Measurements from ENCODE around the gene NR1D1.

The NR1D1 gene

DNA sequence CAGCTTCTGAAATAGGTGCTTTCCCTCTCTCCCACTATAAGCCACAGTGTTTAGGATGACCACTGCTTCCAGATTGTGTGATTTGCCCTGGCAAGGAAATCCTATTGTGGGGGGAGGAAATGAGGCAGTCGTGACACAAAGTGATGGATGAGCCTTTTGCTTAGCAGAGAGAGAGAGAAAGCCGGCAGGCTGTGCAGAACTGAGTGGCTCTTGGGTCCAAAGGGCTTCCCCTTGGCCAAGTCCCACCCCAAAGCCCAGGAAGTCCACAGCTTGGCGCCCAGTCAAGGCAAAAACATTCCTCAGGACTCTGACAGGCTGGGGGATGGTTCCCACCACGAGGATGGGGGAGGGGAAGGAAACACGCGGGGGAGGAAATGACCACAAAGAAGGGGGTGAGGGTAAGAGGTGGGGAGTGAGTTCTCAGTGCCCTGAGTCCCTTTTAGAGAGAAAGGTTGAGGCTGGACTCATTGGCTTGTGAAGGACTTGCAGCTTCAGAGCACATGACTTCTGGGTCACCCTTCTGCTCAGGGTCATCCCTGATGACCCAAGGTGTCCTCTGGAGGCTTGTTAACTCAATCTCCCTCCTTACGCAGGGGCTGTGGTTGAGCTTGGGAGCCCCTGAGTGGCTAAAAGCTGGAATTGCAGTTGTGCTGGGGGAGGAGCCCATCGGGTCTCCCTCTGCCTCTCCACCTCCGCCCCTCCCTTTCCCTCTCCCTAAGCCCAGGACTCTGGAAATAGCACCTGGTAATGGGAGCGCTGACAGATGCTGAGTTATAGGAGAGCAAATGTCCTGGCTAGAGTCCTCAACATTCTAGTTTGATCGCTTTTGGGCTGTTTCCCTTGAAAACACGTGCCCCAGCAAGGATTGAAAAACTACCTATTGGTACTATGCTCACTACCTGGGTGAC is 11.1 kb upstream of the NR1D1 start:
- DNase-seq = peak; percentile 79

DNA sequence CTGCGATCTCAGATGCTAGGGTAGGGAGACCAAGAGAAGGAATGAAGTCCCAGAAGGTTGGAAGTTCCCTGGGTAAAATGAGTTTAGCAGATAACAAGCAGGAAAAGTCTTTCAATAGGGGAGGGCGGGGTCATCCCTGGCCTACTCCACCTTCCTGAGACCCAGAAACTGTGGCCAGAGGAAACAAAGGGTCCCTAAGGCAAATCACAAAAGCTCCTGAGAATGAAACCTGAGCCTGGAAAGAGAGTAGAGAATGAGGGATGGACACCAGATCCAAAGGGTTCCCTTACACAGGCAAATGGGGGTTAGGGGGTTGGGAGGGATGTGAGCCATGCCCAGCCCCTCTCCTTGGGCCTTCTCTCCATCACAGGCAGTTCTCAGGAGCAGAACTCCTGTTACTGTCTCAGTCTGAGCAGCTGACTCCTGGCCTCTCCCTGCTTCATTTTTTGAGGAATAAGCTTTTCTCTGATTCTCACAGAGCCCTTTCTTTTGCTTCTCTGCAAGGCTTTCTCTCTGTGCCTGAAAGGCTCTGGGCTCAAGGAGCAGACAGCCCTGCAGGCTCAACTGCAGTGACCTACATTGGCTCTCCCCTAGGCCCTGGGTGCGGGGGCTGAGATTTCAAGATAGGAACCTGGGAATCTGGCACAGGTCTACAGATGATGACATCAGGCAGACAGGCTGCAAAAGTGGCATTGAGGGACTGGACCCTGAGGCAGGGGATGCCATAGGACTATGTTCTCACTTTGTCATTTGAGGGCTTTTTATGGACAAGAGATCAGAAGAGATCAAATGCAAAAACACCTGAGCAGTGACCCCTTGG is 9.8 kb upstream of the NR1D1 start:
- no peak for DNase-seq

DNA sequence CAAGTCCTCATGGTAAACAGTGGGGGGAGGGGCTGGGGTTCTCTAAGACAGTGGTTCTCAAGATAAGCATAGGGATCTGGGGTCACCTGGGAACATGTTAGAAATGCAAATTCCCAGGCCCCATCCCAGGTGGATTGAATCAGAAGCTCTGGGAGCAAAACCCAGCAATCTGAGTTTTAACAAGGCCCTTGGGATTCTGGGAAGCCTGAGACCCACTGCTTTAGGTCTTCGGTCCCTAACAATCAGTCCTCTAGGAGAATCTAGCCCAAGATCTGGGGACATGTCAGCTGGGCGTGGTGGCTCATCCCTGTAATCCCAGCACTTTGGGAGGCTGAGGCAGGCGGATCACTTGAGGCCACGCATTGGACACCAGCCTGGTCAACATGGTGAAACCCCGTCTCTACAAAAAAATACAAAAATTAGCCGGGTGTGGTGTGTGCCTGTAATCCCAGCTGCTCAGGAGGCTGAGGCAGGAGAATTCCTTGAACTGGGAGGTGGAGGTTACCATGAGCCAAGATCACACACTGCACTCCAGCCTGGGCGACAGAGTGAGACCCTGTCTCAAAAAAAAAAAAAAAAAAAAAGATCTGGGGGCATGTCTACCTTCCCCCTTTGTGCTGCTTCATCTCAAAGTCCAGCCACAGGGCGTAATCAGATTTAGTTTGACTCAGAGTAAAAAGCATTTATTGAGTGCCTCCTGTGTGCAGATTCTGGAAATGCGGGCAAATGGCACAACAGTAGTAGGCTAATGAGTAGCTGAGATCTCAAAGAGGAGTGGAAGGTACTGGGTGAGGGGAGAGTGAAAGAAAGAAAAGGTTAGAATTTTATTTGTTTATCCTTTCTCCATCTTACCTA is 8.8 kb upstream of the NR1D1 start:
- no peak for DNase-seq

DNA sequence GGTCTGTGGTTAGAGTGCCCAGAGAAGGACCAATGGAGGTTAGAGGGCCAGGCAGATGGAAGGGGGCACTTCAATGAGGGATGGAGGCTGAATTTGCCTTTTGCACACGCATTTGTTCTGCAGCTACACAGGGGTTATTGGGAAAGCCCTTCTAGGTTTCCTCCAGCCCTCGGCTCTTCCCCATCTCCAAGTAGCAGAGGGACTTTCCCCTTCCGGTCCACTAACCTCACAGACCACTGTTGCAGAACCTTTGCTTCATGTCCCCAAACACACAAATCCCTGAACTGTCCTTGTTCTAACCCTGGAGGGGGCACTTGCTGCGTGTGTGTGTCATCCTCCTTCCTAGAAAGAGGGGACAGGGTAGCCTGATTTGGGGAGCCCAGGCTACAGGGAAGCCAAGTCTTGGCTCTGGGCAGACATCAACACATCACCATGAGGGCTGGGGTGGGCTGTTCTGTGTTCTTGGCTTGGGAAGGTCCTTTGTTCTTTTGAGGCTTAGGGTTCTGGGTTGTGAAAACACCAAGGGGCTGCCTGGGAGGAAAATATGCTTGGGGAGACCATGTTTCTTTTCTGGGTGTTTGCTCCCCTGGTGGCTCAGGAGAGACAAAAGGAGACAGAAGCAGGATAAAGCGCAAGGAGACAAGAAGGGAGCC is 7.3 kb upstream of the NR1D1 start:
- no peak for DNase-seq

DNA sequence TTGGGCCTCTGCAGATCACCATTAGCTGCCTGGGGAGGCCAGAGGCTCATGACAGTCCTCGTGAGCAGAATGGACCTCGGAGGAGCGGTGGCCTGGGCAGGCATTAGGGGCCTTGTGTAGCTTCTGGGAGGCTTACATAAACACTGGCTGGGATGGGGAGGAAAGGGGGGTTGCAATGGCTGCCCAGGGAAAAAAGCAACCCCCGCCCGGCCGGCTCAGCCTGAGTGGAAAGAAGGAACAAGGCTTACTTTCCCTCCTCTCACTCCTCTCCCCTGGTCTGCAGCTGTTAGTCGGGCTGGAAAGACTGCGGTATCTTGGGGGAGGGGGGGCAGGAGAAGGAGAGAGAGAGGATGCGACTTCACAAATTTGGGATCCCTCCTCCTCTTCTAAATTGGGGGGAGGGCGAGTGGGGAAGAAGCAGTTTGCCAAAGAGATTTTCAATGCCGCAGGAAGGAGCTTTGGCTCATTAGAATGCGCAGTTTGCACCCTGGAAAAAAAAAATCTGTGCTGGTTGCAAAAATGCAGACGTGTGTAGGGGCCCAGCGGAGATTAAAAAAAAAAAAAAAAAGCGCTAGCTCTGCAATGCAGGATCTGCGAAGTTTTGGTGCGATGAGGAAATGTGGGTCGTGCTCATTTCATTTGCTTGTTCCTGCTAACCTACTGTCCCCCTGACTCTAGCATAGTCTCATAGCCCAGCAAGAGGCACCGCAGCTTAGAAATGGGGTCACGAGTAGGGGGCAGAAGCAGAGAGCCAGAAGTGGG is 6.6 kb upstream of the NR1D1 start:
- no peak for DNase-seq

DNA sequence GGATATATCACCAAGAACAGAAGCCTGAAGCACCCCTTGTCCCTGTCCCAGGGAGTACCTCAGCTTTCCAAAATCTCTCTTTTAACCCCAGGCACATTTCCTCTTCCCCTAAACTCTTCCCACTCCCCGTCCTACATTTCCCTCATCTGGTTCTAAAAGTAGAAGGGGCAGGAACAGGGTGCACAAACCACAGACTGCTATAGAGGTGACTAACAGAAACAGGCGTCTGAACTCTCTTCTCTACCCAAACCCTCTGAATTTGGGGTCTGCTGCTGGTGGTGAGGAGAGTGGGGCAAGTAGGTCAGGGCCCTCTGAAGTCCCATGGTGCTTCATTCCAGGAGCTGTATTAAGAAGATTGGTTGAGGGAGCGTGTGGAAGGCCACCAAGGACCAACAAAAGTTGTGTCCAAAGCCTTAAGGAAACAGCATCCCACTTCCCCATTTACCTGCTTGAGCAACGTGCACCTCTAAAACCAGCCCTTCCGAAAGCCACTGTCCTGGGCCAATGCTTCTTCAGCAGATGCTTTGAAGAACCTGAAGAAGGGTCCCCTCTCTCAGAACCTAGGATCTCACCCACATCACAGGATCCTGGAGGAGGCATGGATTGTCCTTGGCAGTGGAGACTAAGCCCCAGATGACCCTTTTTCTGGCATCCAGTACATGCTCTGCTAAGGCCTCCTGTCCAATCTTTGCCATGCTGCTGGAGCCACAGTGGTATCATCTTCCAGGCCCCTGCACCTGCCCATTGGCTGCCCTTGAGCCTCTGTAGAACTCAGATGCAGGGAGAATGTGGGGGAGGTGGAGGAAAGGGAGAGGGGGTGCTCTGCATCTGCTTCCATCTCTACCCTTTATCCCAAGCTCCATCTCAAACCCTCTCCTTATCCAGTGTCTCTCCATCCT is 5.7 kb upstream of the NR1D1 start:
- no peak for DNase-seq

DNA sequence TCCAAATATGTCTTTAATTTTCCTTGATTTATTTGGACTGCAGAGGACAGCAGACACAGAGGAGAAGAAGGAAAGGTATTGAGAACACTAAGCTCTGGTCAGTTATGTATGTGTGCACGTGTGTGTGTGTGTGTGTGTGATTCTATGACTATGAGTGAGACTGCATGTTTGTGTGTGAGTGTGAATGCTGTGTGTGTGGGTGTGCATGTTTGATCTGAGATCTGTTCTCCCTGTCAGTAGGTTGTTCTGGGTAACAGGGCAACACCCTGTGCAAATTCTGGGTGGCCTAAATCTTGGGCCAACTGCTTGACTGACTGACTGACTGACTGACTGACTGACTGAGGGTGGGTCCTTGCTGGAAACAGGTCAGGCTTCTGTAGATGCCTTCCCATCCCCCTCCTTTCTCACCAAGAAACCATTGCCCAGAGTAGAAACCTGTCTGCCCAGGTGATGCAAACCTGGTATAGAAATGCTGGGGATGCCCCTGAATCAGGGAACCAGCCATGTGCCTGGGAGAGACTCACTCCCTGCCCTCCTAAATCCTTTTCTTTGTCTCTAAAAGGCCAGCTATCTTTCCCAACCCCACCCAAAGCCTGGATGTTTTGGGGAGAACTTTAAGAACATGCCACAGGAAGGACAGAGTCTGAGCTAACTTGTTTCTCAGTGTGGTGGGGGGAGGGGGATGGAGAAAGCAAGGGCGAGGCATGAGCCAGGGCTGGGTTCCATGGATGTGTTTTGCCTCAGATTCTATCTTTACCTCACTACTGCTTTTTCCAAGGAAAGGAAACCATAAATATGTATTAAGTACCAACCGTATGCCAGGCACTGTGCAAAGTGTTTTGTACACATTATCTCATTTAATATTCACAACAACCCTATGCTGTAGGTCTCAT is 4.5 kb upstream of the NR1D1 start:
- no peak for DNase-seq

DNA sequence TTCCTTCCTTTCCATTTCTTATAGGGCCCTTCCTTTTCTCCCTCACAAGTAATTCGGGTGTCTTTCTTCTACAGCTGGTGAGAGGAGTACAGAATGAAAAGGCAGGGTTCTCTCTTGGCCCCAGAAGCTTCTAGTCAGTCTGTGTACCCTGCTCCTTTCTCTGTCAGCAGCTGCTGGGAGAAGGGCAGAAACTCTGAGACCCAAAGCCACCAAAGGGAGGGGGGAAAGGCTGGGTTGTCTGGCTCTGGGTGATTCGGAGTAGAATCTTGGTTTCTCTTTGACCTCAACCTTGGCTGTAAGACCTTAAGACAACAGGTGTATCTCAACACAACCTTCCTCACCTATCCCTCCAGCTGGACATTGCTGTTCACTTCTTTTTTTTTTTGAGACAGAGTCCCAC is 3.3 kb upstream of the NR1D1 start:
- DNase-seq = no peak

DNA sequence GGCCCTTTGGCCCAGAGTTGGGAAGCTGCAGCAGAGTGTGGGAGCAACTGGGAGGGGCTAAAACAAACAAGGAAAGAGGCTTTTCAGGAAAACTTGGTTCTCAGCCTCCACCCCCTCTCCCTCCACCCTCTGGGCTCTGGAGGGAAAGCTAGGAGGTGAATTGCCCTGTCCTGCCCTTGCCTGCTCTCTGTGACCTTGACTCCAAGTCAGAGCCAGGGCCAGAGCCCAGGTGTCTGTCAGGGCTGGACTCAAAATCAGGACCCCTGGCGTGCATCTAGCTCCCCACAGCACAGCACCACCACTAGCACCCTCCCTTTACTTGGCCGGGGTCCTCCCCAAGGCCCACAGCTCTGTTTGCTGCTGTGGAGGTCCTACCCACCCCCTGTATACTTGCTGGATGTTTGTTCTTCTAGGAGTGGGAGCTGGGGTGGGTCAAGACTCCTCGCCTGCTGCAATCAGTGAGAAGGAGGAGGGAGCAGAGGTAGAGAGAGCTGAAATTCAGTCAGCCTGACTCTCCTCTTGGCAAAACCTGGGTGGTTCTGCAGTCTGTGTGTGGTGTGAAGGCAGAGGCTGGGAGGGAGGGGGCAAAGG is 2.8 kb upstream of the NR1D1 start:
- no peak for DNase-seq

DNA sequence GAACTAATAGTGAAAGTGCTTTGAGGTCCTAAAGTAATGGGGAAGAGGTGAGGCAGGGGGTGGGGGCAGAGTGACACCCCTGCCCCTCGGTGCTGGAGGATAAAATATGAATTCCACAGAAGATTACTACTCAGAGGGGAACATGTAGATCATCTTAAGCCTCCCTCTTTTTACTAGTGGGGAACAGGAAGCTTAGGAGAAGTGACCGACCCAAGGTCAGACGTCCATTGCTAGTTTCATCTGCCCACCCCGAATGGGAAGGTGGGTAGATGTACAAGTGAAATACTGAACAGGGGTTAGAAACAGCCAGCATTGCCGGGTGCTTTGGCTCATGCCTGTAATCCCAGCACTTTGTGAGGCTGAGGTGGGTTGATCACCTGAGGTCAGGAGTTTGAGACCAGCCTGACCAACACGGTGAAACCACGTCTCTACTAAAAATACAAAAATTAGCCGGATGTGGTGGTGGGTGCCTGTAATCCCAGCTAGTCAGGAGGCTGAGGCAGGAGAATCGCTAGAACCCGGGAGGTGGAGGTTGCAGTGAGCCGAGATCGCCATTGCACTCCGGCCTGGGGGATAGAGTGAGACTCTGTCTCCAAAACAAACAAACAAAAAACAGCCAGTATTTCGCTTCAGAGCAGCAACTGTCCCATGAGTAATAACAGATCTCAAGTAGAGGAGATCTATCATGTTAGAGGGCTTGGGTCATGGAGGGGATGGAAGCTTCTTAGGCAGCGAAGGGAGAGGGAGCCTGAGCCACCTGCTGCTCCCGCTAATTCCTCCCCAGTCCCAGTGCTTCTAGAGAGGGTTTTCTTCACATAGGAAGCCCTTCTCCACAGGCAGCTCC is 1.2 kb upstream of the NR1D1 start:
- no peak for DNase-seq

DNA sequence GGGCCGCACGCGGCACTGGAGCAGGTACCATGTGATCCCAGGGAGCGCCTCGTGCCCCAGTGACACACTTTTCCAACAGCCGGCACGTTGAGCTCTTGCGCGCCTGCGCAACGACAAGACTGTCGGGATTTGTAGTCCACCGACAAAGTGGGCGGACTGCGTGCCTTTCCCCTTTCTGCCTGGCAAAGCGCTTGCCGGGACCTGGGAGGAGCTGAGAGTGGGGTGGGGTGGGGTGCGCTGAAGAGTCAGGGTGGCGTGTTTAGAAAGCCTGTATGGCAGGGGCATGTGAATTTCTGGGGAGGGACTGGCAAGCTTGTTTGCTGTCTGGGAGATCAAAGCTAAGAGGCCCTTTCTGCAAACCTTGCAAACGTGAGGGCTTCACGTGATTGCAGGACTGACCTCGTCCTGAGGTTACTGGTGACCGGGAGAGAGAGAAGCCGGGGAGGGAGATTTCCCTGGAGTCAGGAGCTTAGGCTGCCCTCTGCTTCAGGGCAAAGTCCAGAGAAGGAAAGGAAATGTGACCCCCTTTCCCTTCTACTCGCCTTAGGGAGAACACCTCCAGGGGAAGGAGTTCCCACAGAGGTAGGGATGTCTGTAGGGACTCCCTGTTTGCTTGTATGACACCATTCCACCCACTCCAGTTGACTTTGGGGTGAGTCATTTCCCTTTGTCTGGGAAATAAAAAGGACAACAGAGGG is 429 bp upstream of the NR1D1 start:
- DNase-seq = peak; percentile 93

DNA sequence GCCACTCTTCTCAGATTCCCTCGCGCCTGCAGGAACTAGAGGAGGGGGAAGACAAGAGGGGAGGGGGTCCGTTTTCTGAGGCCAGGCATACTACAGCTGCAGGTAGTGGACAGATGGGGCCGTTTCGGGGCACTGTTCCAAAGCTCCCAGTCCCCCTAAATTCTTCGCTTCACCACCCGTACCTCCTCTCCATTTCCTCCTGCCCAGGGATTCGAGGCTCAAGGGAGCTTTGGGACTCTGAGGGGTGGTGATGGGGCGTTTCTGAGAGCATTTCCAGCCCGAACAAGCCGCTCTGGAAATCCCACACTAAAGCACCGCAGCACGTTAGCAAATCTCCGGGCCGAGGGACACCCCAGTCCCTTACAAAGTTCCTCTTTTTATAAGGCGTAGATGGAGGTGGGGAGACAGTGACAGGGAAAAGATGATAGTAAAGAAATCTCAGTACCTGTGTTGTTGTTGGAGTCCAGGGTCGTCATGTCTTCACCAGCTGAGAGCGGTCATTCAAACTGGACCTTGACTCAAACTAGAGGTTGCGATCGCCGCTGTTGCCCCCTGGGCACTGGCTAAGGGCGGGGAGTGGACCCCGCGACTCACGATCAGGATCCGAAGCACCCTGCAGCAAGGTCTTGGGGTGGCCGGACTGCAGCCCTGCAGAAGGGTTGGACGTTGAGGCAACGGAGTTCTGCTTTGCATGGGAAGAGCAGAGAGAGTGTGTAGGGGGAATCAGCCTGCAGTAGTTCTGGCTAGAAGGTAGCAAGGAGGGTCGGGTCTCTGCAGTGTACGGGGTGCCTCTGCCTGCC is 570 bp downstream of the NR1D1 start:
- DNase-seq = no peak

DNA sequence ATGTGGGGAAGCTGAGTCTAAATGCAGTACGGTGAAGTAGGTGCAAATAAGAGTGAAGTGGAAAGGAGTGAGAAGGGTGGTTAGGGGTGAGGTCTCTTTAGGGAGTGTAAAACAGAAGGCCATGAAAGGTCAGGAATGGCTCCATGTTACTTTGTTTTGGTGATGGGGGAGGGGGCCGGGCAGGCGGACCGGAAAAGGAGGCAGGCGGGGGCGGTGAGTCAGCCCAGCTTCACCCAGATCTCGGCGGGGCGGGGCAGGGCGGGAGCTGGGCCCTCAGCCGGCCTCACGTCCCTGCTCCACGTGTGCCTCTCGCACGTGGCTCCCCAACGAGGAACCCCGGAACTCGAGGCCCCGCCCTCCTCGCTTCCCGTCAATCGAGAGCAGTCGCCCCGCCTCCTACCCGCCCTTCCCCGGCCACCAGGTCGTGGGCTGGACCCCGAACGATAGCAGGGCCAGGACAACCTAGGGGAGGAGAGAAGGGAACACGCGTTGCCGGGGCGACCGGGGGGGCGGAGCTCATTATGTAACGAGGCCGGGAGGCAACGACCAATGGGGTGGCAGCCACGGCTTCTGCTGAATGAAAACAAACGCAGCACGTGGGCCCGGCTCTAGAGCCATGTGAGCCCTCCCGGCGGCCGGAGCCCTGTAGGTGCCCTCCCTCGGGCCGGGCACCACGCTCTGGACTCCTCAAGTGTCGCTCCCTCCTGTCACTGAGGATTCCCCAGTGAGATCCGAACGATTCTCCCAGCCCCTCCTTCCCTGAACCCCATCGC is 1.4 kb downstream of the NR1D1 start:
- DNase-seq = peak; percentile 96

DNA sequence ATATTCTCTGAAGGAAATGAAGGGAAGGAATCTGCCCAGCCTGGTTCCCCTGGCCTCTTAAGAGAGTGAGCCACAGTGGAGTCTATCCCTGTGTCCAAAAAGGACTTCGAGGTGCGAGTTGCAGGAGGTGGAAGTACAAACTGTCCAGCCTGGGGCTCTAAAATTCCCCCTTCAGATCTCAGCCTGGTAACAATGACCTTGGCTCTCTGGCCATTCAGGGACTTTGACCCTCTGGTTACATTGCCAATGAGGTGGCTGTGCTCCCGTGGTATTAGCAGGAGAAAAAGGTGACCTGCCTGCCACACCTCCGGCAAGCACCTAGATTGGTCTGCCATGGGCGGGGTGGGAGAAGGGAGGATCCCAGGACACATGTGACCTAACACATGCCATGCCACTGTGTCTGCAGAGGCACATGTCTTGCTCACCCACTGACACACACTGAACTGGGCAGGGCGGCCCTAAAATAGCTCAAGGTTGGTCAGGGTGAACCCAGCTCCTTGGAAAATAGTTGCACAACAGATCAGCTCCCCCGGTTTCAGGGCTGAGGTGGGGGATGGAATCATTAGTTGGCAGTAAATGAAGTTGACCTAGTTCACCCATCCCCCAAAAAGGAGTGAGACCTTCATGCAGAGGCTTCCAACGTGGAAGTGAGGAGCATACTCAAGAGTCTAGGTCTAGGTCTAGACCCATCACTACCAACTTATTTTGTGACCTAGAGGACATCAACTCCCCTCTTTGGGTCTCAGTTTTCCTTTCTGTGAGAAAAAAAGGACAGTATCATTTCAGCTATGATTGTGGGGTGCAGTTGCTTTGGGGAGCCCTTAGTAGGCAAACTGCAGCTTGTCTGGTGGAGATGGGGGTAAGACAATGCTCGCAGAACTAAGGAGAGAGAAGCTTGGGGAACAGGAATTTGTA is 2.2 kb downstream of the NR1D1 start:
- no peak for DNase-seq

DNA sequence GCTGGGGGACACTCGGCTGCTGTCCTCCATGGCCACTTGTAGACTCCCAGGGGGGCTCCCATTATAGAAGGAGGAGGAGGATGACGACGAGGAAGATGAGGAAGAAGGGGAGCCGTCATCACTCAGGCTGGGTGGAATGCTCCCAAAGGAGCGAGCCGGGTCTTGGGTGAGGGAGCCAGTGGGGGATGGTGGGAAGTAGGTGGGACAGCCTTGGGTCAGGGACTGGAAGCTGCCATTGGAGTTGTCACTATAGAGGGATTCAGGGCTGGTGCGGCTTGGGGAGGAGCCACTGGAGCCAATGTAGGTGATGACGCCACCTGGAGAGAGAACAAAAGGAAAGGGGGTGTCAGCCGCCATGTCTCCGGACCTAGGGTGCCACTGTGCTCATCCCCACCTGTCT is 3.3 kb downstream of the NR1D1 start:
- DNase-seq = no peak

Measured in DMS79 (cell line).